ENCODE data around the gene TLCD3A.
"Not testable (repeated sequence)": the region's sequence is repeated elsewhere in the genome, so short reads cannot be mapped to it uniquely, and the experiment has no call there.

TLCD3A gene

DNA sequence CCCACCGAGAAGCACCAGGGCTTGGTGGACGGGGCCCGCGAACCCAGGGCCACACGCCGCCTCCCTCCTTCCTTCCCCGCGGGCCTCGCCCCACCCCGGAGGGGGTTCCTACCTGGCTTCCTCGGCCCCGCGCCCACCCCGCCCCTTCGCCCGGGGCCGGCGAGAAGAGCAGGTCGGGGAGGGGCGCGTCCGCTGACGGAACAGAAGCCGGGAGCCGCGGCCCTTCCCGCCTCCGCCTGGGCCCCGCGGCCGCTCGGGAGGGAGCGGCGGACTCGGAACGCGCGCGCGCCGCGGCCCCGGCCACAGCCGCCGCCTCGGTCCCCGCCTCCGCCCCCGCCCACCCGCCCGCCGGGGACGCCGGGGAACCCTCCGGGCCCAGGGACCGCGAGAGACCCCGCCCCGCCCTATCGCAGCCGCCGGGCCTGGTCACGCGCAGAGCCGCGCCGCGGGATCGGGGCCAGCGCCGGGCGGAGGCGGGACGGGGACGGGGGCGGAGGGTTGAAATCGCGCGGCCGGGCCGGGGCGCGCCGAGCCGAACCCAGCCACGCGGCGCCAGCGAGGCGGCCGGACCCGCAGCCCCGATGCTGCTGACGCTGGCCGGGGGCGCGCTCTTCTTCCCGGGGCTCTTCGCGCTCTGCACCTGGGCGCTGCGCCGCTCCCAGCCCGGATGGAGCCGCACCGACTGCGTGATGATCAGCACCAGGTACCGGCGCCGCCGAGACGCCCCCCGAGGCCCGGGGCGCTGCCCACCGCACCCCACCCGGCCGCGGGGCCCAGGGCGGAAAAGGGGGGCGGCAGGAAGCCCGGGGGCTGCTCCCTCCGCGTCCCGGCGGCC, at the start of gene TLCD3A:
Gene TLCD3A (plus strand): TSS at position 530 of the 835 bp plus-strand sequence. CDS start 52 bp downstream, at position 582.
- DNase-seq: no peak

DNA sequence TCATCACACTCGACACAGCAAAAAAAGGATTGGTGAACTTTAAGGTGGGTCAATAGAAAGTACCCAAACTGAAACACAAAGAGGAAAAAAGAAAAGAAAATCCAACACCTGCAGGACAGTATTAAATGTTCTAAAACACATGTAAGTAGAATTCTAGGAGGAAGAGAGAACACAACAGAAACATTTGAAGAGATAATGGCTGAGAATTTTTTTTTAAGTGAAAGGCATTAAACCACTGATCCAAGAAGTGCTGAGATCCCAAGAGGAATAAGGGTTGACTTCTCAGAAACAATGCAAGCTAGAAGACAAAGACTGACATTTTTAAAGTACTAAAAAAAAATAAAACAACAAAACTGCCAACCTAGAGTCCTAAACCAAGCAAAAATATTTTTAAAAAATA, 49.4 kb upstream of the TLCD3A start:
- no peak for DNase-seq

DNA sequence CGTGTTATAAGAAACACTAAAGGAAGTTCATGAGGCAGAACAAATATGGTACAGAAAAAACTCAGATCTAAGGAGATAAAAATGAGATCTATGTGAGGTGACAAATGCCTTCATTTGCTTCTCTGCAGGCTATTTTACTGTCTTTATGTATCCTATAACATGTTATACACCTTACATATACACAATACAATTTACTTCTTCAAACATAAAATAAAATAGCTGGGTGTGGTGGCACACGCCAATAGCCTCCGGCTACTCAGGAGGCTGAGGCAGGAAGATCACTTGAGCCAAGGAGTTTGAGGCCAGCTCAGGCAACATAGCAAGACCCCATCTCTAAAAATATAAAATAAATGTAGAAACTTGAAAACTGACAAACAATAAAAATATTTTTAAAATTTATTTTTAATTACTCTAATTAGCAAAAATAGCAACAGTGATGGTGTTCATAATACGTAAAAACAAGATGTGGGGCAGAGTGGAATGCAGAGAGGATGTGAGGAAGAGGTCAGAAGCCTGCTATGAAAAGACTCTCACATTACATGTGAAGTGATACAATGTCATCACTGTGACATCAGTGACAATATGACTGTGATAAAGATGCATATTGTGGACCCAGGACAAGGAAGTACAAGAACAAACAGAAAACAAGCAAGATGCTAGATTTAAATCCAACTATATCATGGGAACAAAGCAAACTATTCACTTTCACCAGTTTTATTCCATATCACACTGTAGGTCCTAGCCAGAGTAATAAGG, 48.7 kb upstream of the TLCD3A start:
- no peak for DNase-seq

DNA sequence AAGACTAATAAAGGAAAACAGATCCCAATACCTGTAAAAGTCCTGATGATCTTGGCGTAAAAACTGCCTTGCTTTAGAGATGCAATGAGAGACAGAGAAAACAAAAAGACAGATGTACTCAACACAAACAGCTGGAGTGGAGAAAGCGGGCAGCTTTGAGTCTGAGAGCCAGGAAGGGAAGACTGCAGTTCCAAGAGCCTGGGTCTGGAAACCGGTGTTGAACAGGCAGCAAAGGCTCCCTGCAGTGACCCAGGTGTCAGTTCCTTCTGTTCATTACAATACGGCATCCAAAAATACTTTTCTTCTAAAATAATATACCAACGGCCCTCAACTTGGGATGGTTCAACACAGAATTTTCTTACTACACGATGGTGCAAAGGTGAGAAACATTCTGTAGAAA, 47.4 kb upstream of the TLCD3A start:
- no peak for DNase-seq

DNA sequence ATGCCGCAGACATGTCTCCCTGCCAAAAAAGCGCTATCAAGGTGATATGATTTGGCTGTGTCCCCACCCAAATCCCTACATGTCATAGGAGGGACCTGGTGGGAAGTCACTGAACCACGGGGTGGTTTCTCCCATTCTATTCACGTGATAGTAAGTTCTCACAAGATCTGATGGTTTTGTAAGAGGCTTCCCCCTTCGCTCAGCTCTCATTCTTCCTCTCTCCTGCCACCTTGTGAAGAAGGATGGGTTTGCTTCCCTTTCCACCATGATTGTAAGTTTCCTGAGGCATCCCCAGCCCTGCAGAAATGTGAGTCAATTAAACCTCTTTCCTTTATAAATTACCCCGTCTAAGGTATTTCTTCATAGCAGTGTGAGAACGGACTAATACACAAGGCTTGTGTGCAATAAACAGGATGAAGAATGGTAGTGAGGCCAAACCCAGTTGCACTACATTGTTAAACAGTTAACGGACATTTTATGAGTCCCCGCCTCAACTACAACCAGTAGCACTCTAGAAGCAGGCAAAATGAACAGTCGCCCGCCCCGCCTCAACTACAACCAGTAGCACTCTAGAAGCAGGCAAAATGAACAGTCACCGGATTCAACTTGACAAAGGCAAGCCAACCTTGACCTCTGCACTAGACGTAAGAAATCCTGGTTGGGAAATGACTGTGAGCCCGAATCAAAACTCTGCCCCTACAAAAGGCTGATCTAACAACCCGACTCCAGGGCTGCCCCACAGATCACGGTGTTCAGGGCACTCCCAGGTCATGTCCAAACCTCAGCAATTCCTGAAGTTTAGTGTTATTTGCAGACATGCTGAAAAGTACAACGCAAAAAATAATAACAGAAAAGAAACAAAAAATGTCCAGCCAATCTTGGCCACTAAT, 44.1 kb upstream of the TLCD3A start:
- DNase-seq: no peak

DNA sequence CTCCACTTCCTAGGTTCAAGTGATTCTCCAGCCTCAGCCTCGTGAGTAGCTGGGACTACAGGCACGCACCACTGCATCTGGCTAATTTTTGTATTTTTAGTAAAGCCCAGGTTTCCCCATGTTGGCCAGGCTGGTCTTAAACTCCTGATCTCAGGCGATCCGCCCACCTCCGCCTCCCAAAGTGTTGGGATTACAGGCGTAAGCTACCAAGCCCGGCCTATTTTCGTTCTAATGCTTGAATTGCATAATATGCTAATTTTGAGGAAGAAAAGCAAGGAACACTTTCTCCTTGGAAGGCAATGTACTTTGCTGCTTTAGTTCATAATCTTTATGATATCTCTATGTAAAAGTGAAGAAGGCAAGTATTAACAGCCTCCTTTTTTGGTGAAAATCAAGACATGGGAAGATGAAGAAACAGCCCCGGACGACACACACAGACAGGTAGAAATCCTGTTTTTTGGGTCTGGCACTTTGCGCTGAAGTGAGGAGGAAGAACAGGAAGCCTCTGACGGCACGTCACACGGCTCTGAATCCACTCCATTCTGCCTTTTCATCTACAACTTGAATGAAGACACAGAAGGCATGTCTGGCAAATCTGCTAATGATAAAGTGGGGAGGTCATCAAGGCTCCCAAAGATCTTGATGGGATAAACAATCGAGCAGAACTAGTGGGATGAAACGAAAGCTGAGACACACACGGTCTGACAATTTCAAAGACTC, 42.7 kb upstream of the TLCD3A start:
- DNase-seq: no peak

DNA sequence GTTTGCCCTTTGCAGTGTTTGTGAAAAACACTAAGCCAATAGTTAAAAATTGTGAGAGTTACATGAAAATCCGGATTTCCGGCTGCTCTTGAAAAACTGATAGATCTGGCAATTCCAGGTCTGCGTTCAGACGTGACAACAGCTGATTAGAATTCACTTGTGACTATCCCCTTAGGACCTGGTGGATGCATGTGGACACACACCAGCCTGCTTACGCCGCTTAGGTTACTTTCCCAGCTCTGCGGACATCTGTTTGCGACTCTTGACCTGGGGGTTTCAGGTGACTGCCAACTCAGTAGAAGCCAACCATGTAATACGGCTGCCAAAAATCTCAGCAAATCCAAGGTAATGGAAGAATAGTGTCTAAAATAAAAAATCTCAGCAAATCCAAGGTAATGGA, 42.0 kb upstream of the TLCD3A start:
- DNase-seq: no peak

DNA sequence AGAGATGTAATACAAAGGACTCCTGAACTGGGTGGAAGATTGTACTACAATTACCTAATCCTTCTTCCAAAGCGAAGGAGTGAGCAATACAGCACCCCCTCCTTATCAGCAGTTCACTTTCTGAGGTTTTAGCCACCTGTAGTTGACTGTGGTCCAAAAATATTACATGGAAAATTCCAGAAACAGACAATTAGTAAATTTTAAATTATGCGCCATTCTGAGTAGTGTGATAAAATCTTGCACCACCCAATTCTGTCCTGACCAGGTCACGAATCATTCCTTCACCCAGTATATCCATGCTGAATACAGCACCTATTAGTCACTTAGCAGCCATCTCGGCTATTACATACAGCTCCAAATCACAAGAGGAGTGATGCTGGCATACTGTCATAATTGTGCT, 41.0 kb upstream of the TLCD3A start:
- no peak for DNase-seq

DNA sequence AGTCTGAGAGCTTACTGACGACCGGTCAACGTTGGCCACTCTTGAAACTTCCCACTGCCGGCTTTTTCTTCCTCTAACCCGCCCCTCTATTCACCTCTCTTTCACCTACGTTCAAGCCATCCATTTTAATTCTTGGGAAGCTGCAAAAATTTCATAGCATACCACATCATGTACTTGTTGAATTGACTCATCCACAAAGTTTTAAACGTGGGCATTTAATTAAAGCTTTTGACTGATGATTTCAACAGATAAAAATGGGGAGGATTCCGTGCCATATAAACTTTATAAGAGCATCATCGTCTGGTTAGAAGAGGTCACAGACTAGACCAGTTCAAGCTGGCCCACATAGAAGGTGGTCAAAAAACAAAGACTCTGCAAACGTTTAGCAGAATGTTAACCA, 40.3 kb upstream of the TLCD3A start:
- DNase-seq: no peak

DNA sequence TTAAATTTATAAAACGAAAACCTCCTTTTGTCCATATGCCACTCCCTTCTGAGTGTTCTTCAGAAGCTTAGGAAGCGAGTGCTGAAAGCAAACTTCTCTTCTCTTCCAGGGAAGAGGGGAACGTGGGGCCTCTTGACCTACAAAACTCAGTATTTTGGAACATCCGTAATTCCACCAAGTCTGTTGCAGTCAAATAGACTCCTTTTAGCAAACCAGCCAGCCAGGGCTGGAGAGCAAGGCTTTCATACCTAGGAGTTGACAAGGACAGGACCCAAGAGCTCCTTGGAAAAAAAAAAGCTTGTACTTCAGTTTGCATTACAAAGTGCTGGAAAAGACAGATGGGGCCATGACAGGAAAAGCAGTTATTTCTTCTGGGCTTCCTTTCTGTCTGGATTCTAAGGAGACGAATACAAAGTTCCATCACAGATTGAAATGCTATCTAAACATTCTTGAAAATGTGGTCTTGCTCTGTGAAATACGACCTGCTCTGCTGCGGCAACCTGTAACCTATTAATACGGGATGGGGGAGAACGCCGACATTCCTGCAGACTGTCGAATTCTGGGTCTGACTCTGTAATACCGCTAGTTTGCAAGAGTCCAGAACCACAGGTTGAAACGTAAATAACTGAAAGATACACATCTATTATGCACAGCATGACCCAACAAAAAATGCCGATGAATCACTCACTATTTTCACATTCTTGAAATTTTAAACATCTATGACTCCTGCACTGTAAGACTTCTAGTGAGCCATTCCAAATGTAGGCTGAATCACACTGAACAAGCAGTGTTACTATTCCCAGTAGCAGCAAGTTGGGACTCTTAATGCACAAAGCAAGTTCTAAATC, 38.4 kb upstream of the TLCD3A start:
- no peak for DNase-seq

DNA sequence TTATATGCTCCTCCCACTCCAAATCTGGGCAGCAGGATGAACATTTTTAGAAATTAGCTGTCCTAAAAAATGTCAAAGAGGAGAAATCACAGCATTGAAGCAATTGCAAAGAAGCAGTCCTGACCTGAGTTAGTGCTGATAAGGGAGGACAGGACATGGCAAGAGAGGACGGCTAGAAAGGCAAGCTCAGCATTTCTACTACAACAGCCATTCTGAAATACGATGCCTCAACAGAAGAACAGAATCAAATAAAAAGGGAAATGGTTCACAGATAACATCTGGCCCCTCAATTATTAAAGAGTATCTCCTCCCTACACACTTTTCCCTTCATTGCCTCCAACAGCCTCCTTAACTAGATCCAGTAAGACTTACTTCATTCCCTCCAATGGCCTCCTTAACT, 36.0 kb upstream of the TLCD3A start:
- DNase-seq: no peak

DNA sequence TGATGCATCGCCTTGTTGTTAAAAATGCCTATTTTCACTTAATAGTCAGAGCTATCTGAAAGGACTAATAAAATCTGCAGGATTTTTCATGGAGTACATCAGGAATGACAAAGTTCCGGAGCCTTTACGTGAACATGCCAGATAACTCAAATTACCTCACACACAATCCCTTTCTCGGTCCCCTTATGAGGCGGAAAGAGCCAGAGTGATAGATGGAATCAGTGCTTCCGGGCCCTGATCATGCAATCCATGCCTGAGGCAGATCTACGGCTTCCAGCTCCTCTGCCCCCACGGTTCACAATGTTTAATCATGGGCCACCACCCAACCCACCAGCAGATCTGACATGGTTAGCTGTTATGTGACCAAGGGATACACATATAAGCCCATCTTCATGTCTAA, 34.7 kb upstream of the TLCD3A start:
- DNase-seq: no peak

DNA sequence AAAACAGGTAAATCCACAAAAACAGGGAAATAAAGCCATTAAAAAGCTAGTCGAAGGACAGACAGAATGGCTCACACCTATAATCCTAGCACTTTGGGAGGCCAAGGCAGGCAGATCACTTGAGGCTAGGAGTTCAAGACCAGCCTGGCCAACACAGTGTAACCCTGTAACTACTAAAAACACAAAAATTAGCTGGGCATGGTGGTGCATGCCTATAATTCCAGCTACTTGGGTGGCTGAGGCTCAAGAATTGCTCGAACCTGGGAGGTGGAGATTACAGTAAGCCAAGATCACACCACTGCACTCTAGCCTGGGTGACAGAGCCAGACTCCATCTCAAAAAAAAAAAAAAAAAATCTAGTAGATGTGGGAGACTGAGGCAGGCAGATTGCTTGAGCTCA, 34.3 kb upstream of the TLCD3A start:
- DNase-seq: not testable (repeated sequence)

DNA sequence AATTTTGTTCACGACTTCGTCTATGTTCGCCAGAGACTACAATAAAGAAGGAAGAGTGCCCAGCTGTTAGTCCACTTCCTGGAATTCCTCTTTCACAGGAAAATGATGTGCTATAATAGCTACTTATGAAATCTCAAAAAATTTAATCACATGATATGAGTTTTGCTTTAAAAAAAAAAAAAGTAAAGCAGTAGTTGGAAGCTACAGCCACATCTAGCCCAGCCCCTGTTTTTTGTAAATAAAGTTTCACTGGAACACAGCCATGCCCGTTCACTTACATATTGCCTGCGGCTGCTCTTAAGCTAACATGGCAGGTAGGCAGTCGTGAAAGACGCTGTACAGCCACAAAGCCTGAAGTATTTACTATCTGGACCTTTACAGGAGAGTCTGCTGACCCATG, 33.1 kb upstream of the TLCD3A start:
- DNase-seq: no peak

DNA sequence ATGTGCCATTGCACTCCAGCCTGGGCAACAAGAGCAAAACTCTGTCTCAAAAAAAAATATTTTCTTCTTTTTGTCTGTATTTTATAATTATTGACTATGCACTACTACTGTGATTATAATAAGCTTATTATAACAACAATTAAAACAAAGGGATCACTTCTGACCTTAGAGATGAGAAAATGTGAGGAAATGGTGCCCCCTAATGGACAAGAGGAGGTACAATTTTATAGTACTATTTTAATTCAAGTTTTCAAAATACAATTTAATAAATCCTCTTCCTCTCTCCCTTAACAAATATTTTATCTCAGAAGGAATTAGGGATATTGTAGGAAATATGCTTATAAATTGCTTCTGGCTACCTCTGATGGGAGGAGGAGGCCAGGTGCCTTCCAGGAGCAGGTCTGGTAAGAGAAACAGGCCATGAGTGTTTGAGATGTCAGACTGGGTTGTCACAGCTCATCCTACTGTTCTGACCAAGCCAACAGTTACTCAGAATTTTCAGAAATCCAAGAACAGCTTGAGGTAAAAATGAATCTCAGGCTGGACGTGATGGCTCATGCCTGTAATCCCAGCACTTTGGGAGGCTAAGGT, 31.8 kb upstream of the TLCD3A start:
- no peak for DNase-seq

DNA sequence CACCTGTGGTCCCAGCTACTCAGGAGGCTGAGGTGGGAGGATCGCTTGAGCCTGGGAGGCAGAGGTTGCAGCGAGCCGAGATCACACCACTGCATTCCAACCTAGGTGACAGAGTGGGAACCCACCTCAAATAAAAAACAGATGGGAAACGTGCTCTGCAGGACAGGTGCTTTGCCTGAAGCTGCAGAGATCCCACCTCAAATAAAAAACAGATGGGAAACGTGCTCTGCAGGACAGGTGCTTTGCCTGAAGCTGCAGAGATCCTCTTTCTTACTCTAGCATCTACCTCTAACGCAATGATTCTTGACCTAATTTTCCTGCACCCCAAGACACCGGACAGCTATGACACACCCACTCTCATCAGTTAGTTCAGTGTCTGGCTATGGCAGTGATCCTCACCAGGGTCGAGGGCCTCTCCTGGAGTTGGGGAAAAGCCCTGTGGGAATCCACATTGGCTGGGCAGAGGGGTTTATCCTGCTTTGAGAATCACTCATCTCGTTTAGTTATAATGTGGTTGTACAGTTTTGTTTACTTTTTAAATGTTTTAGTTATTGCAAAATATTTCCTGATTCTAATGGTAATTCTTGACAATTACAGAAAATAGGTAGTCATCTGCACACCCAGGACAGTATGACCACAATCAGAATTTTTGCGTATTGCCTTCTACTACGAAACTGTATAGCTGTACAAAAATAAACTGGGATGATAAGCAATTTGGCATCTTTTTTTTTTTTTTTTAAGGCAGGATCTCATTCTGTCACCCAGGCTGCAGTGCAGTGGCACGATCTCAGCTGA, 29.1 kb upstream of the TLCD3A start:
- no peak for DNase-seq

DNA sequence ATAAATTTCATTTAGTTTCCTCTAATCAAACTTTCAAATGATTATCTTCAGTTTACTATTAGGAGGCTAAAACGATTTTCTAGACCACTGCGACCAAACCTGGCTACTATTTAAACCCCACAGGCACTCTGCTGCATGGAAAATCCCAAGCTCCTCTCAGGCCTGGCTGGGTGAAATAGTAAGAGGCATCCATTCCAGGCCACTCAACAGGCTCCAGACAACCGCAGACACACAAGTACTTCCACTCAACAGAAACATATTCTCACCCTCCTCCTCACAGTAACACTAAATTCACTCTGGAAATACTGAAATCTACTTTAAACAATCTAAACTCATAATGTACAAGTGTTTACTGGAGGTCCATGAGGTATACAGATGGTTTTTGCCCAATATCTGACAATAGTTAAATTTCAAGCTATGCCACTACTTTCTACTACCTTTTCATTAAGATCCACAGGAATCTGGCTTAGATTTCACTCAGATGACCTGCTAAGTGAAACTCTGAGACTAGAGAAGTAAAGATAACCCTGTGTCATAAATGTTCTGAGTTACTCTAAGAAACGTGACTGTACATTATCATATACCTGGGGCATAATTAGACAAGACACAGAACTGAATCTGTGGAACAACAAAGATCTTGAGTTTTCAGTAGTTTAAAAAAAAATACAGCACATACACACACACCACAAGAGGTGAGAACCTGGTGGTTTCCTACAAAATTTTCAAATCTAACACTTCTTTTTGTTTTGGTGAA, 28.1 kb upstream of the TLCD3A start:
- DNase-seq: no peak

DNA sequence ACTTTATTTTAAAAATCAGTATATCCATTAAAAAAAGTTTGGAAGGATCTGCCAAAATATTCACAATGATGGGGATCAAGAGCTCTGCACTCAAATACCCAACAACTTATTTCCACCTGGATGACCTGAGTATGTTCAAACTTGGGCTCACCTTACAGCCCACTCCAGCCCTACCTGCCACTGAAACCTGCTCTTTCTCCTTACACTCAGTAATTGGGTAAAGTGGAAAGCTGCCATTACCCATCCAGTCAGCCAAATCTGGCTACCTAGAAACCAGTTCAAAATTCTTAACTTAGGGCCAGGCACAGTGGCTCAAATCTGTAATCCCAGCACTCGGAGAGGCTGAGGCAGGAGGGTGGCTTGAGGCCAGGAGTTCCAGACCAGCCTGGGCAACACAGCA, 27.4 kb upstream of the TLCD3A start:
- DNase-seq: no peak

DNA sequence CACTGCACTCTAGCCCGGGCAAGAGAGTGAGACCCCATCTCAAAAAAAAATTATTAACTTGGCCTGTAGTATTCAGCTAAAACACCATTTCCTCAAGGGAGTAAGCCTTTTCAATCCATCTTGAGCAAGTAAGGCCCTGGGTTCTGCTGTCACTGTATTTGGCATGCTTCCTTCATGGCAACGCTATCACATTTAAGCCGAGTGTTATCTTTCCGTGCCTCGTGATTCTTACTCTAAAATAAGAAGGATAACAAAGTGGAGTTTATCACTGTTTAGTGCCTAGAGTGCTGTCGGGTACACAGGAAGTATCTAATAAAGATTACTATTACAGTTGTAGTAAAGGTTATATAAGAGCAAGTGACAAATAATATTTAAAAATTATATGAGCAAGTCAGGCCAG, 26.5 kb upstream of the TLCD3A start:
- DNase-seq: no peak

DNA sequence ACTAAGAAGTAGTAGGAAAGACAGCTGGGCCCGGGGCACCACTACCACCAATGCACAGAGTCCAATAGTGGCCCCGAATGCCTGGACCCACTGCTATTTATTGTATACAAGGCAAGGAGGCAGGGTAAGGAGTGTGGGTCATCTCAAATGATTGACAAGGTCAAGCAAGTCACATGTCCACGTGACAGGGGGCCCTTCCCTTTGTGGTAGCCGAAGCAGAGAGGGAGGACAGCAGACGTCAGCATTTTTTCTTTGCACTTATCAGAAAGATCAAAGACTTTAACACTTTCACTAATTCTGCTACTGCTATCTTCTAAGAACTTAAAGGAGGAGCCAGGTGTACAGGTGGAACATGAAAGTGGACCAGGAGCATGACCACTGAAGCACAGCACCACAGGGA, 24.3 kb upstream of the TLCD3A start:
- no peak for DNase-seq
